Bronchial epithelial cell (primary cell): ENCODE measurements around the gene CLCNKB. TPM values are rescaled to one million over a fixed set of nuclear protein-coding genes. Genes with fewer than 3 reads are reported as not detected.

Experiments
- DNase-seq: peaks from one replicate; pipeline ENCODE4 v3.0.0-alpha.2; 2010; ENCODE audit warnings: low read depth
- FAIRE-seq: peaks from 2 replicates; lab custom pipeline; 2011; peaks lifted over from hg19 to GRCh38; lab: Jason Lieb, UNC
- H3K27me3 ChIP-seq: 2 replicates; pipeline ENCODE4 v1.5.1; 2011; ENCODE audit warnings: low read length; ENCODE audit not compliant: control insufficient read depth, insufficient read depth
- H3K36me3 ChIP-seq: 2 replicates; pipeline ENCODE4 v1.5.1; 2011; ENCODE audit warnings: low read length; ENCODE audit not compliant: control insufficient read depth, insufficient read depth
- H3K4me3 ChIP-seq: 2 replicates; pipeline ENCODE4 v1.5.1; 2011; ENCODE audit warnings: mild to moderate bottlenecking, low read depth, low read length, control low read depth
- total RNA-seq: library from RNA; depleted of rRNA; stranded (reverse); fragments of >200 nt; gene quantifications from 2 replicates; pipeline ENCODE4 v1.2.1, GENCODE V29; 2014
- TF ChIP-seq, protein P1 (sequence below): IDR thresholded peaks from 2 replicates; pipeline ENCODE4 v1.5.1; 2011; ENCODE audit warnings: mild to moderate bottlenecking, moderate library complexity, low read length, control low read depth, inconsistent platforms; ENCODE audit not compliant: insufficient read depth, severe bottlenecking

Gene CLCNKB
- total RNA-seq, 1 donor from 2014 or later = under 0.01 TPM

GRCh38 chr1:16067127-16067768, 23.7 kb downstream of the CLCNKB start:
- H3K4me3 ChIP-seq = no peak overlapping the region
- no peaks in the 10 kb centered on the region for H3K27me3 ChIP-seq
- peak; percentile 57 for DNase-seq
- no peak for FAIRE-seq
- TF ChIP-seq, protein P1, sequence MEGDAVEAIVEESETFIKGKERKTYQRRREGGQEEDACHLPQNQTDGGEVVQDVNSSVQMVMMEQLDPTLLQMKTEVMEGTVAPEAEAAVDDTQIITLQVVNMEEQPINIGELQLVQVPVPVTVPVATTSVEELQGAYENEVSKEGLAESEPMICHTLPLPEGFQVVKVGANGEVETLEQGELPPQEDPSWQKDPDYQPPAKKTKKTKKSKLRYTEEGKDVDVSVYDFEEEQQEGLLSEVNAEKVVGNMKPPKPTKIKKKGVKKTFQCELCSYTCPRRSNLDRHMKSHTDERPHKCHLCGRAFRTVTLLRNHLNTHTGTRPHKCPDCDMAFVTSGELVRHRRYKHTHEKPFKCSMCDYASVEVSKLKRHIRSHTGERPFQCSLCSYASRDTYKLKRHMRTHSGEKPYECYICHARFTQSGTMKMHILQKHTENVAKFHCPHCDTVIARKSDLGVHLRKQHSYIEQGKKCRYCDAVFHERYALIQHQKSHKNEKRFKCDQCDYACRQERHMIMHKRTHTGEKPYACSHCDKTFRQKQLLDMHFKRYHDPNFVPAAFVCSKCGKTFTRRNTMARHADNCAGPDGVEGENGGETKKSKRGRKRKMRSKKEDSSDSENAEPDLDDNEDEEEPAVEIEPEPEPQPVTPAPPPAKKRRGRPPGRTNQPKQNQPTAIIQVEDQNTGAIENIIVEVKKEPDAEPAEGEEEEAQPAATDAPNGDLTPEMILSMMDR = no peak
- H3K36me3 ChIP-seq = no peaks in the 10 kb centered on the region

GRCh38 chr1:16067933-16068332, 24.4 kb downstream of the CLCNKB start:
- no peak for DNase-seq
- FAIRE-seq = no peak
- H3K27me3 ChIP-seq = no peaks in the 10 kb centered on the region

GRCh38 chr1:16068356-16069270, 25.0 kb downstream of the CLCNKB start:
- FAIRE-seq = peak; percentile 76
- H3K27me3 ChIP-seq = no peaks in the 10 kb centered on the region
- TF ChIP-seq, protein P1 = no peak
- H3K4me3 ChIP-seq = no peak overlapping the region
- DNase-seq = no peak
- H3K36me3 ChIP-seq = no peaks in the 10 kb centered on the region

More at GRCh38 chr1:16067933-16068332, 24.4 kb downstream of the CLCNKB start:
- Histone ChIP-seq H3K36me3 (no peaks in the 10 kb centered on the region), H3K4me3 (no peak overlapping the region)
- TF ChIP-seq, protein P1 = no peak

DNA sequence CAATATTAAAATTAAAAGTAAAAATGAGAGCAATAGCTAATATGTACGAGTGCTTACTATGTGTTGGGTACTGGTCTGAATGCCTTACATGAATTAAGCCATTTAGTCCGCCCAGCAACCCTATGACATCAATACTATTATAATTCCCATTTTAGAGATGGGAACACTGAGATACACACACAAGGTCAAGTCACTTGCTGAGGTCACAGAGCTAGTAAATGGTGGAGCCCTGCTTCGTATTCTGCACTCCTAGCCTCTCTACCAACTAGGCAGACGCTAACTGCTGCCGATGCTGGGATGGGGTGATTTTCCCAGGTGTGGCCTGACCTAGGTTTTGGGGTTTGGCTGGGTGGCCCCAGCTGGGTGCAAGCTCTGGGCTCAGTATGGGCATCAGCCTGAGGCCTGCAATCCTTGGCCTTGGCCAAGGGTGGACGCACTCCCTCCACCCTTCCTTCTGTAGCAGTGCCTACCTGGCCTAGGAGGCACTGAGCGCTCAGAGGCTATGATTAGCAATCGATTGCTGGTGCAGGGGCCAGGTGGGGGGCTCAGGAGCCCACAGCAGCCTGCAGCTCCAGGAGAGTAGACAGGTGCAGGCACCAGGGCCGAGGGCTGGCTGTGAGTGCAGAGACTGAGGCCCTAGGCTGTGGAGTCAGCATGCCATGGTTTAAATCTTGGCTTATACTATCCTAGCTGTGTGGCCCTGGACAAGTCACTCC, 27.2 kb downstream of the CLCNKB start:
- no peak for FAIRE-seq
- TF ChIP-seq, protein P1 = no peak
- no peak for DNase-seq
- Histone ChIP-seq H3K4me3 (no peak overlapping the region), H3K36me3 (no peaks in the 10 kb centered on the region), H3K27me3 (no peaks in the 10 kb centered on the region)

GRCh38 chr1:16071614-16072013, 28.0 kb downstream of the CLCNKB start:
- DNase-seq (no peak), FAIRE-seq (no peak)
- Histone ChIP-seq H3K27me3 (no peaks in the 10 kb centered on the region), H3K36me3 (no peaks in the 10 kb centered on the region), H3K4me3 (no peak overlapping the region)
- TF ChIP-seq, protein P1 = no peak
